HFF-Myc (cell line): ENCODE measurements around the gene GMDS.

Source experiments
- DNase-seq: peaks from one replicate; pipeline ENCODE4 v3.0.0-alpha.2; 2011; ENCODE audit warnings: low read depth; ENCODE audit errors: extremely low read depth
- H3K4me3 ChIP-seq: replicated peaks from 2 replicates; pipeline ENCODE4 v1.5.1; 2011; ENCODE audit warnings: low read depth, mild to moderate bottlenecking, control low read depth, low read length
- TF ChIP-seq, protein P1 (sequence below): IDR thresholded peaks from 2 replicates; pipeline ENCODE4 v1.5.1; 2012; ENCODE audit warnings: mild to moderate bottlenecking, low read depth, low read length, control low read depth; ENCODE audit errors: missing control alignments

Gene GMDS

DNA sequence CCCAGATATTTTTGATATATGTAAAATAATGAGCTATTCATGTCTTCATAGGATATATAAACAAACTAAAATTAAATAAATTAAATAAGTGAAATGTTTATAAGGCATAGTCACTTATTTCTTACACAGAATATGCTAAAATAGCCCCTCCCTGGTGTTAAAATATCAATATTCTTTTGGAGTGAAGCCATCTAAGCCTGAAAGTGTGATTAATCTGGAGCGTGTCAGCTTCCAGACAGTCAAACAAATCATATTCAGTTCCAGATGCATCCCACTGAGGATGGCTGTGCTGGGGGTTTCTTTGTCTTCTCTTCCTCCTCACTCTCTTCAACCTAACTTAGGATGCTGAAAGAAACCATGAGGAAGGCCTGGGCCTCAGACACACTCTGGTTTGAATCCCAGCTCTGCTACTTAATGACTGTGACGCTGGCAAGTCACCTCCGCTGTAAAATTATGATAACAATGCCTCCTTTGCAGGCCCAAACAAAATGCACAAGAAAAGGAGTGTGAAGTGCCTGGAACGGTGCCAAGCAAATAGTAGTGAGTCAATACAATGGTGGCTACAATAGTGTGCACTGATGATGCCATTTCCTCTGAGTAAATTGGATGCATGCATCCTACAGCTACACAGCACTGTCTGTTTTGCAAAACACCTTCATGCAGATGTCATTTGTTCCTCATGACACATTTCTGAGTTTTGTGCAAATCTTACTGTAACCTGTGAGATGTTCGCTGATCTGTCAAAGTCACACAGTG lies 474.3 kb downstream of the GMDS start:
- no peak overlapping the region for H3K4me3 ChIP-seq
- DNase-seq = no peak
- TF ChIP-seq, protein P1, sequence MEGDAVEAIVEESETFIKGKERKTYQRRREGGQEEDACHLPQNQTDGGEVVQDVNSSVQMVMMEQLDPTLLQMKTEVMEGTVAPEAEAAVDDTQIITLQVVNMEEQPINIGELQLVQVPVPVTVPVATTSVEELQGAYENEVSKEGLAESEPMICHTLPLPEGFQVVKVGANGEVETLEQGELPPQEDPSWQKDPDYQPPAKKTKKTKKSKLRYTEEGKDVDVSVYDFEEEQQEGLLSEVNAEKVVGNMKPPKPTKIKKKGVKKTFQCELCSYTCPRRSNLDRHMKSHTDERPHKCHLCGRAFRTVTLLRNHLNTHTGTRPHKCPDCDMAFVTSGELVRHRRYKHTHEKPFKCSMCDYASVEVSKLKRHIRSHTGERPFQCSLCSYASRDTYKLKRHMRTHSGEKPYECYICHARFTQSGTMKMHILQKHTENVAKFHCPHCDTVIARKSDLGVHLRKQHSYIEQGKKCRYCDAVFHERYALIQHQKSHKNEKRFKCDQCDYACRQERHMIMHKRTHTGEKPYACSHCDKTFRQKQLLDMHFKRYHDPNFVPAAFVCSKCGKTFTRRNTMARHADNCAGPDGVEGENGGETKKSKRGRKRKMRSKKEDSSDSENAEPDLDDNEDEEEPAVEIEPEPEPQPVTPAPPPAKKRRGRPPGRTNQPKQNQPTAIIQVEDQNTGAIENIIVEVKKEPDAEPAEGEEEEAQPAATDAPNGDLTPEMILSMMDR = no peak

- DNase-seq = no peak
- H3K4me3 ChIP-seq = no peak overlapping the region
- TF ChIP-seq, protein P1 = no peak
Measured at GRCh38 chr6:1770435-1770843, 475.0 kb downstream of the GMDS start.

DNA sequence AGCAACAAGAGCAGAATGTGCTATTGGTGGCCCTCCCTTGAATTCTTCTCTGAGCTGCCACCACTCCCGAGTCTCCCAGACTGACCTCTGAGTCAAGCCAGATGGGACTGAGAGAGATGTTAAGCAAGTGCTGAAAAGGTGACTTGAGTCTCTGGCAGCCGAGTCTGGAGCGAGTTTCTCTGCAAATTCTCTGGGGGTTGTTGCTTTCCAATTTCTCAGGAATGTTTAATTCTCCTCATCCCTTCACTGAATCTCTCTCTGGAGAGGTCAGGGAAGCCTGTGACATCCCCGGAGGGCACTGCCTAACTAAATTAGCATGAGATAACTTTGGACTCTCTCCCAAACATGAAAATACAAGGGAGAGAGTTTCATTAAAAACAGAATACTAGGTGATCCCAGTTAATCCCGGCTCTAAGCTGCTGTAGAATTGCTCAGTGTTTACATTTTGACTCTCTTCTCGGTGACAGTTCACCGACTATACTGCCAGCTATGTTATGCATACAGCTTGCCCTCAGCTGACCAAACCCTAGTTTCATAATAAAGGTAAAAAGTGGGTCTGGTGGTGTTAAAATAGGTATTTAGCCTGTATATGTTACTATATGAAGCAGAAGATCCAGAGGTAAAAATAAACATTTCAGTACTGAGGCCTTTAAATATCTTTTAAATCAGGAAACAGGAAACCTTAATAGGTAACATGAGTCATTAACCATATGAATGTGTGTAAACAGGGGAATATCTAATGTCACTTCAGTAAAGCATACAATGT lies 477.7 kb downstream of the GMDS start:
- no peak overlapping the region for H3K4me3 ChIP-seq
- DNase-seq = no peak
- TF ChIP-seq, protein P1 = no peak

GRCh38 chr6:1766654-1767053 lies 478.8 kb downstream of the GMDS start:
- DNase-seq = no peak
- no peak overlapping the region for H3K4me3 ChIP-seq
- TF ChIP-seq, protein P1 = no peak

- no peak for DNase-seq
- no peak overlapping the region for H3K4me3 ChIP-seq
- TF ChIP-seq, protein P1 = no peak
Measured at GRCh38 chr6:1765160-1765903, 480.1 kb downstream of the GMDS start.

DNA sequence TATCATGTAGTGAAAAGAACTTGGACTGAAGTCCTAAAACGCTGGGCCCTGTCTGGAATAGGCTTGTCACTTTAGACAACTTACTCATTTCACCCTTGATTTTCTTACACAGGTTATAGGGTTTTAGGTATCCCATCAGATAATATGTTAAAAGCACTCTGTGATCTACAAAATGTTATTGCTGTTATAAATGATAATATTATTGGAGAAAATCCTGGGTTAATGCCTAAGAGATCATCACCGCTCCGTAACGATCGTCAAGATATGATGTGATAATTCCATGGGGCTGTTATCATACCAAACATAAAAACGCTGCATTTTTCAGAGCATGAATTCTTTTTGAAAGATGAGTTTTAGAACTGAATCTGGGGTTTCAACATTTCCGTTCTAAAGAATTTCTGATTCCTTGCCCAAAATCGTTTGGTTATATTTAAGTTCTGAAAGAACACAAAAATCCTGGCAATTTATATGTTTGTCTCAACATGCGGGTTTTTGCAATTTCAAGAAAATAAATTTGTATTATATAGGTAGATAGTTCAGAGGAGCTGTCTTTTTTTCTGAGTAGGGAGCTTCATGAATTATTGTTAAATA lies 480.9 kb downstream of the GMDS start:
- DNase-seq = no peak
- no peak overlapping the region for H3K4me3 ChIP-seq
- TF ChIP-seq, protein P1 = no peak
